ENCODE measurements around the gene SLX4IP.

The SLX4IP gene

GRCh38 chr20:10573951-10574339 lies 138.8 kb downstream of the SLX4IP start:
- Histone ChIP-seq H3K79me2 (ENCODE audit: insufficient read depth, low read depth) (no peaks in the 10 kb centered on the region), H3K36me3 (ENCODE audit: insufficient read depth) (no peaks in the 10 kb centered on the region), H3K4me2 (no peak overlapping the region), H4K20me1 (ENCODE audit: insufficient read depth) (no peaks in the 10 kb centered on the region), H3K4me1 (ENCODE audit: low read depth, poor library complexity, severe bottlenecking) (peaks cover 9% of the 10 kb centered on the region), H3K27ac (no peak overlapping the region), H2AFZ (ENCODE audit: low read depth) (no peak overlapping the region), H3K9ac (no peak overlapping the region), H3K4me3 (IDR thresholded peaks at IDR 0.05; ENCODE audit: insufficient read depth, low read depth, low read length) (no peak overlapping the region), H3K27me3 (ENCODE audit: insufficient read depth, low read depth) (no peaks in the 10 kb centered on the region)
- TF ChIP-seq, protein P1, sequence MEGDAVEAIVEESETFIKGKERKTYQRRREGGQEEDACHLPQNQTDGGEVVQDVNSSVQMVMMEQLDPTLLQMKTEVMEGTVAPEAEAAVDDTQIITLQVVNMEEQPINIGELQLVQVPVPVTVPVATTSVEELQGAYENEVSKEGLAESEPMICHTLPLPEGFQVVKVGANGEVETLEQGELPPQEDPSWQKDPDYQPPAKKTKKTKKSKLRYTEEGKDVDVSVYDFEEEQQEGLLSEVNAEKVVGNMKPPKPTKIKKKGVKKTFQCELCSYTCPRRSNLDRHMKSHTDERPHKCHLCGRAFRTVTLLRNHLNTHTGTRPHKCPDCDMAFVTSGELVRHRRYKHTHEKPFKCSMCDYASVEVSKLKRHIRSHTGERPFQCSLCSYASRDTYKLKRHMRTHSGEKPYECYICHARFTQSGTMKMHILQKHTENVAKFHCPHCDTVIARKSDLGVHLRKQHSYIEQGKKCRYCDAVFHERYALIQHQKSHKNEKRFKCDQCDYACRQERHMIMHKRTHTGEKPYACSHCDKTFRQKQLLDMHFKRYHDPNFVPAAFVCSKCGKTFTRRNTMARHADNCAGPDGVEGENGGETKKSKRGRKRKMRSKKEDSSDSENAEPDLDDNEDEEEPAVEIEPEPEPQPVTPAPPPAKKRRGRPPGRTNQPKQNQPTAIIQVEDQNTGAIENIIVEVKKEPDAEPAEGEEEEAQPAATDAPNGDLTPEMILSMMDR (conservative IDR thresholded peaks at IDR 0.05; ENCODE audit: low read depth, low read length), result no peak

GRCh38 chr20:10576411-10577090 lies 141.4 kb downstream of the SLX4IP start:
- H3K4me1 ChIP-seq (ENCODE audit: low read depth, poor library complexity, severe bottlenecking), result peaks cover 10% of the 10 kb centered on the region
- H3K9ac ChIP-seq, result no peak overlapping the region
- no peaks in the 10 kb centered on the region for H3K36me3 ChIP-seq (ENCODE audit: insufficient read depth)
- no peak overlapping the region for H3K4me2 ChIP-seq
- no peaks in the 10 kb centered on the region for H4K20me1 ChIP-seq (ENCODE audit: insufficient read depth)
- no peak overlapping the region for H3K27ac ChIP-seq
- no peaks in the 10 kb centered on the region for H3K79me2 ChIP-seq (ENCODE audit: insufficient read depth, low read depth)
- no peak overlapping the region for H3K4me3 ChIP-seq (IDR thresholded peaks at IDR 0.05; ENCODE audit: insufficient read depth, low read depth, low read length)
- no peak overlapping the region for H2AFZ ChIP-seq (ENCODE audit: low read depth)
- TF ChIP-seq, protein P1 (conservative IDR thresholded peaks at IDR 0.05; ENCODE audit: low read depth, low read length), result no peak
- H3K27me3 ChIP-seq (ENCODE audit: insufficient read depth, low read depth), result no peaks in the 10 kb centered on the region

- Histone ChIP-seq H2AFZ (ENCODE audit: low read depth) (no peak overlapping the region), H3K79me2 (ENCODE audit: insufficient read depth, low read depth) (no peaks in the 10 kb centered on the region), H3K27ac (no peak overlapping the region), H3K4me2 (no peak overlapping the region), H3K36me3 (ENCODE audit: insufficient read depth) (no peaks in the 10 kb centered on the region), H3K9ac (no peak overlapping the region), H3K27me3 (ENCODE audit: insufficient read depth, low read depth) (no peaks in the 10 kb centered on the region), H4K20me1 (ENCODE audit: insufficient read depth) (no peaks in the 10 kb centered on the region), H3K4me3 (IDR thresholded peaks at IDR 0.05; ENCODE audit: insufficient read depth, low read depth, low read length) (no peak overlapping the region), H3K4me1 (ENCODE audit: low read depth, poor library complexity, severe bottlenecking) (peaks cover 10% of the 10 kb centered on the region)
- TF ChIP-seq, protein P1 (conservative IDR thresholded peaks at IDR 0.05; ENCODE audit: low read depth, low read length), result no peak
Observed at GRCh38 chr20:10577648-10578047, 142.5 kb downstream of the SLX4IP start.

GRCh38 chr20:10578607-10579006 lies 143.5 kb downstream of the SLX4IP start:
- H3K27me3 ChIP-seq (ENCODE audit: insufficient read depth, low read depth), result no peaks in the 10 kb centered on the region
- no peaks in the 10 kb centered on the region for H3K79me2 ChIP-seq (ENCODE audit: insufficient read depth, low read depth)
- TF ChIP-seq, protein P1 (conservative IDR thresholded peaks at IDR 0.05; ENCODE audit: low read depth, low read length), result no peak
- peak overlapping the region; percentile 36; the same call in 1 of the 2 replicates for H3K4me2 ChIP-seq
- H3K4me1 ChIP-seq (ENCODE audit: low read depth, poor library complexity, severe bottlenecking), result peaks cover 10% of the 10 kb centered on the region
- no peak overlapping the region for H2AFZ ChIP-seq (ENCODE audit: low read depth)
- no peak overlapping the region for H3K4me3 ChIP-seq (IDR thresholded peaks at IDR 0.05; ENCODE audit: insufficient read depth, low read depth, low read length)
- no peak overlapping the region for H3K9ac ChIP-seq
- H3K27ac ChIP-seq, result no peak overlapping the region
- no peaks in the 10 kb centered on the region for H4K20me1 ChIP-seq (ENCODE audit: insufficient read depth)
- H3K36me3 ChIP-seq (ENCODE audit: insufficient read depth), result no peaks in the 10 kb centered on the region

All from KMS-11 (cell line).